Caco-2 (cell line): ENCODE results near the gene PHB1. TPM values are rescaled to one million over a fixed set of nuclear protein-coding genes. Genes with fewer than 3 reads are reported as not detected.

ENCODE experiments used
- BruUV-seq: library from RNA; stranded (reverse); fragments of 400-500 nt; replicated peaks from 2 replicates; lab custom pipeline; 2021; lab: Mats Ljungman, UMichigan
- CTCF ChIA-PET: fragments of 300-600 bp; sonication (Branson Sonifier 250); formaldehyde crosslinking; loops from one replicate; lab custom pipeline; 2022; ENCODE audit warnings: antibody characterized with exemption; lab: Charles Lee
- POLR2A ChIA-PET: fragments of 300-600 bp; sonication (Branson Sonifier 250); formaldehyde crosslinking; loops from one replicate; lab custom pipeline; 2022; ENCODE audit warnings: antibody characterized with exemption; lab: Charles Lee
- DNase-seq, 2 experiments: peaks; one replicate each; pipeline versions ENCODE4 v3.0.0 to v3.0.0-alpha.2; 2020 to 2022
- H3K27me3 ChIP-seq: replicated peaks from 2 replicates; pipeline ENCODE4 v1.6.0; 2011; ENCODE audit warnings: low read length; ENCODE audit not compliant: control insufficient read depth, insufficient read depth
- H3K36me3 ChIP-seq: 2 replicates; pipeline ENCODE4 v1.5.1; 2011; ENCODE audit warnings: low read length; ENCODE audit not compliant: control insufficient read depth, insufficient read depth
- H3K4me1 ChIP-seq: fragments of 250-450 bp; sonication (Bioruptor Pico); 2 replicates; pipeline ENCODE4 v1.5.1; 2020; ENCODE audit warnings: mild to moderate bottlenecking
- H3K4me3 ChIP-seq: 2 replicates; pipeline ENCODE4 v1.5.1; 2011; ENCODE audit warnings: low read depth, mild to moderate bottlenecking, control low read depth, low read length
- H3K9me3 ChIP-seq: fragments of 250-450 bp; sonication (Bioruptor Pico); 2 replicates; pipeline ENCODE4 v1.5.1; 2020; ENCODE audit warnings: mild to moderate bottlenecking, moderate library complexity
- H3K27ac Mint-ChIP-seq: one replicate; pipeline ENCODE4 v1.8.0; 2022; ENCODE audit warnings: mixed read lengths; ENCODE audit not compliant: unreplicated experiment
- H3K27me3 Mint-ChIP-seq: one replicate; pipeline ENCODE4 v1.8.0; 2022; ENCODE audit warnings: mixed read lengths; ENCODE audit not compliant: insufficient read depth, unreplicated experiment
- H3K36me3 Mint-ChIP-seq: one replicate; pipeline ENCODE4 v1.8.0; 2022; ENCODE audit warnings: mild to moderate bottlenecking, mixed read lengths; ENCODE audit not compliant: insufficient read depth, unreplicated experiment
- H3K4me1 Mint-ChIP-seq: one replicate; pipeline ENCODE4 v1.8.0; 2022; ENCODE audit warnings: low read depth, mixed read lengths; ENCODE audit not compliant: unreplicated experiment
- H3K4me3 Mint-ChIP-seq: one replicate; pipeline ENCODE4 v1.8.0; 2022; ENCODE audit warnings: mild to moderate bottlenecking, moderate library complexity, mixed read lengths; ENCODE audit not compliant: unreplicated experiment
- H3K9me3 Mint-ChIP-seq: one replicate; pipeline ENCODE4 v1.8.0; 2022; ENCODE audit warnings: mixed read lengths; ENCODE audit not compliant: unreplicated experiment
- CTCF ChIP-seq, 2 experiments: fragments of 200-600 bp in 1 of 2; IDR thresholded peaks; 1 replicate in 1 of 2; 2 replicates in 1 of 2; pipeline versions ENCODE4 v1.5.1 to v1.8.0; 2011 to 2022; ENCODE audit warnings: antibody characterized with exemption in 1 of 2, control low read depth in 1 of 2, inconsistent platforms in 1 of 2, low read depth in 1 of 2, low read length in 1 of 2, mild to moderate bottlenecking in 1 of 2, moderate library complexity in 1 of 2; ENCODE audit not compliant: insufficient read depth in 1 of 2, severe bottlenecking in 1 of 2, unreplicated experiment in 1 of 2
- intact Hi-C: fragments of 100-400 bp; cut with micrococcal nuclease; formaldehyde crosslinking; loops from one replicate; pipeline ENCODE4 v1.10.0; 2022; ENCODE audit not compliant: unreplicated experiment
- total RNA-seq: library from RNA; stranded (reverse); gene quantifications from 2 replicates; pipeline ENCODE4 v1.2.3, GENCODE V29; 2022

Gene PHB1
- total RNA-seq, 1 experiment from 2014 or later, result 761 TPM

- no peak for TF ChIP-seq CTCF (IDR thresholded peaks at IDR 0.05; ENCODE audit: insufficient read depth in 1 of 2, low read depth in 1 of 2, low read length in 1 of 2, severe bottlenecking in 1 of 2, unreplicated experiment in 1 of 2)
- H3K4me3 Mint-ChIP-seq, result no peak overlapping the region
- H3K27ac Mint-ChIP-seq, result no peak overlapping the region
- intact Hi-C loops, result no loop called here
- CTCF ChIA-PET, result interaction anchor here (0.7 to 1.9 kb wide), 7 partner anchors 8 to 158 kb away, joined by 3 to 18 read pairs (median 5); partner anchors contain the start of gene PHB1
- Histone ChIP-seq H3K9me3 (no peaks in the 10 kb centered on the region), H3K36me3 (peaks cover 7% of the 10 kb centered on the region), H3K4me3 (no peak overlapping the region), H3K27me3 (no peaks in the 10 kb centered on the region), H3K4me1 (no peaks in the 10 kb centered on the region)
- H3K27me3 Mint-ChIP-seq, result no peaks in the 10 kb centered on the region
- peaks cover 27% of the 10 kb centered on the region for H3K36me3 Mint-ChIP-seq
- H3K9me3 Mint-ChIP-seq, result no peaks in the 10 kb centered on the region
- DNase-seq, result peak in 1 of 2 experiments; percentile 31
- BruUV-seq, result no TSS peak
- POLR2A ChIA-PET, result interaction anchor here (0.7 to 0.8 kb wide), 2 partner anchors 15 to 86 kb away, joined by 4 to 5 read pairs; partner anchors contain the start of gene PHB1
- H3K4me1 Mint-ChIP-seq, result no peaks in the 10 kb centered on the region
Measured at GRCh38 chr17:49399995-49400394, 14.7 kb downstream of the PHB1 start.

- H3K4me3 Mint-ChIP-seq, result no peak overlapping the region
- DNase-seq, result no peak
- Histone ChIP-seq H3K36me3 (no peaks in the 10 kb centered on the region), H3K9me3 (no peaks in the 10 kb centered on the region), H3K27me3 (no peaks in the 10 kb centered on the region), H3K4me3 (no peak overlapping the region), H3K4me1 (no peaks in the 10 kb centered on the region)
- no peak overlapping the region for H3K27ac Mint-ChIP-seq
- H3K36me3 Mint-ChIP-seq, result peaks cover 4% of the 10 kb centered on the region
- ChIA-PET POLR2A (interaction anchor here (0.6 kb wide), 1 partner anchor 496 kb away, joined by 3 read pairs; no protein-coding TSS in a partner anchor), CTCF (interaction anchor here (0.6 to 1.8 kb wide), 8 partner anchors 10 to 1543 kb away, joined by 3 to 9 read pairs (median 4); partner anchors contain the start of genes PHB1 and ZNF652)
- TF ChIP-seq CTCF (IDR thresholded peaks at IDR 0.05; ENCODE audit: insufficient read depth in 1 of 2, low read depth in 1 of 2, low read length in 1 of 2, severe bottlenecking in 1 of 2, unreplicated experiment in 1 of 2), result no peak
- BruUV-seq, result no TSS peak
- no peaks in the 10 kb centered on the region for H3K4me1 Mint-ChIP-seq
- H3K27me3 Mint-ChIP-seq, result no peaks in the 10 kb centered on the region
- H3K9me3 Mint-ChIP-seq, result no peaks in the 10 kb centered on the region
- intact Hi-C loops, result no loop called here
Measured at GRCh38 chr17:49397586-49397985, 17.1 kb downstream of the PHB1 start.

GRCh38 chr17:49393491-49394255, 21.0 kb downstream of the PHB1 start:
- Mint-ChIP-seq H3K9me3 (no peaks in the 10 kb centered on the region), H3K27me3 (no peaks in the 10 kb centered on the region), H3K4me1 (no peaks in the 10 kb centered on the region), H3K27ac (no peak overlapping the region), H3K36me3 (no peaks in the 10 kb centered on the region), H3K4me3 (no peak overlapping the region)
- intact Hi-C loops, result loop anchor here (2.0 kb wide), 1 partner anchor 171 kb away; no protein-coding TSS in a partner anchor
- POLR2A ChIA-PET, result no interaction called here
- CTCF ChIA-PET, result interaction anchor here (0.7 to 1.1 kb wide), 3 partner anchors 14 to 54 kb away, joined by 3 read pairs; no protein-coding TSS in a partner anchor
- H3K4me3 ChIP-seq, result no peak overlapping the region
- H3K4me1 ChIP-seq, result peaks cover 9% of the 10 kb centered on the region; the same call in 1 of the 2 replicates
- DNase-seq, result no peak
- no TSS peak for BruUV-seq
- no peaks in the 10 kb centered on the region for H3K27me3 ChIP-seq
- no peak for TF ChIP-seq CTCF (IDR thresholded peaks at IDR 0.05; ENCODE audit: insufficient read depth in 1 of 2, low read depth in 1 of 2, low read length in 1 of 2, severe bottlenecking in 1 of 2, unreplicated experiment in 1 of 2)
- no peaks in the 10 kb centered on the region for H3K9me3 ChIP-seq
- H3K36me3 ChIP-seq, result no peaks in the 10 kb centered on the region
